Liver (tissue), 3 donors: Measurements from ENCODE around the gene P4HB.

Source experiments
- EGR1 ChIP-seq, 2 donors: IDR thresholded peaks; 2 replicates each; pipeline ENCODE4 v1.6.1; 2016 to 2018; ENCODE audit warnings: antibody characterized with exemption in 2 of 2, low read depth in 2 of 2
- GABPA ChIP-seq, 2 donors: IDR thresholded peaks in 1 of 2; conservative IDR thresholded peaks in 1 of 2; 2 replicates each; pipeline ENCODE4 v1.6.1; 2016; ENCODE audit warnings: antibody characterized with exemption in 2 of 2, mild to moderate bottlenecking in 1 of 2, moderate library complexity in 1 of 2
- JUND ChIP-seq, 2 donors: IDR thresholded peaks; 2 replicates each; pipeline ENCODE4 v1.6.1; 2016; ENCODE audit warnings: antibody characterized with exemption in 2 of 2
- RAD21 ChIP-seq, 2 donors: IDR thresholded peaks; 2 replicates each; pipeline ENCODE4 v1.6.1; 2016; ENCODE audit warnings: antibody characterized with exemption in 2 of 2, mild to moderate bottlenecking in 2 of 2
- SP1 ChIP-seq: IDR thresholded peaks from 2 replicates; pipeline ENCODE4 v1.6.1; 2018; ENCODE audit warnings: antibody characterized with exemption, mild to moderate bottlenecking
- TAF1 ChIP-seq: conservative IDR thresholded peaks from 2 replicates; pipeline ENCODE4 v1.6.1; 2016; ENCODE audit warnings: antibody characterized with exemption, mild to moderate bottlenecking
- ZBTB33 ChIP-seq: IDR thresholded peaks from 2 replicates; pipeline ENCODE4 v1.6.1; 2016; ENCODE audit warnings: antibody characterized with exemption
- TF ChIP-seq, protein P1 (sequence below): fragments of 150-350 bp; IDR thresholded peaks from 2 replicates; pipeline ENCODE4 v1.5.1; 2017; ENCODE audit warnings: improper control_type of control experiment, low read depth, low read length; ENCODE audit not compliant: missing input control
- TF ChIP-seq, protein P2 (sequence below): IDR thresholded peaks from 2 replicates; pipeline ENCODE4 v1.6.1; 2016; ENCODE audit warnings: antibody characterized with exemption, mild to moderate bottlenecking
- TF ChIP-seq, protein P3 (sequence below): IDR thresholded peaks from 2 replicates; pipeline ENCODE4 v1.6.1; 2016; ENCODE audit warnings: antibody characterized with exemption
- donor health status: healthy.
- donor health status: healthy.

DNA sequence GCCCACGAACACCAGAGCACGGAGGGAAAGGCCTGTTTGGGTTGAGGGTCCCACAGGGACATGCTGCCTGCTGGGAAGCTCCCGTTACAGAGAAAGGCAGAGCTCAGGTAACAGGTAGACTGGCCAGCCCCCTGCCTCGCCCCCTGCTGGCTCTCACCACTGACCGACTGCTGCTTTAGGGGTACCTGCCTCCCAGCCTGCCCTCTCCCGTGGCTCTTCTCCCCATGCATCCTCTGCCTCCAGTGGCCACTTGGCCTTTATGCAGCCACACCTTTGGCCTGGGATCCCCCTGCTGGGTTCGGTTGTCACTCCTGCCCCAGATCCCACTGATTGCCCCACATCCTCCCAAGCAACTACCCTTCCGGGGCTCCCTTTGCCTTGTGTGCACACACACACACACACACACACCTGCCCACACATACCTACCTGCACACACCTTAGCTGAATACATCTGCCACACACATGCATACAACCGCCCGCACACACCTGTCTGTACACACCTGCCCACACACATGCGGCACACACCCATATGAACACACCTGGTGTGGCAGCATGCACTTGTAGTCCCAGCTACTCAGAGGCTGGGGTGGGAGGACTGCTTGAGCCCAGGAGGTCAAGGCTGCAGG, 34.4 kb downstream of the P4HB start:
- TF ChIP-seq, protein P1, sequence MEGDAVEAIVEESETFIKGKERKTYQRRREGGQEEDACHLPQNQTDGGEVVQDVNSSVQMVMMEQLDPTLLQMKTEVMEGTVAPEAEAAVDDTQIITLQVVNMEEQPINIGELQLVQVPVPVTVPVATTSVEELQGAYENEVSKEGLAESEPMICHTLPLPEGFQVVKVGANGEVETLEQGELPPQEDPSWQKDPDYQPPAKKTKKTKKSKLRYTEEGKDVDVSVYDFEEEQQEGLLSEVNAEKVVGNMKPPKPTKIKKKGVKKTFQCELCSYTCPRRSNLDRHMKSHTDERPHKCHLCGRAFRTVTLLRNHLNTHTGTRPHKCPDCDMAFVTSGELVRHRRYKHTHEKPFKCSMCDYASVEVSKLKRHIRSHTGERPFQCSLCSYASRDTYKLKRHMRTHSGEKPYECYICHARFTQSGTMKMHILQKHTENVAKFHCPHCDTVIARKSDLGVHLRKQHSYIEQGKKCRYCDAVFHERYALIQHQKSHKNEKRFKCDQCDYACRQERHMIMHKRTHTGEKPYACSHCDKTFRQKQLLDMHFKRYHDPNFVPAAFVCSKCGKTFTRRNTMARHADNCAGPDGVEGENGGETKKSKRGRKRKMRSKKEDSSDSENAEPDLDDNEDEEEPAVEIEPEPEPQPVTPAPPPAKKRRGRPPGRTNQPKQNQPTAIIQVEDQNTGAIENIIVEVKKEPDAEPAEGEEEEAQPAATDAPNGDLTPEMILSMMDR, result no peak
- TF ChIP-seq, protein P2, sequence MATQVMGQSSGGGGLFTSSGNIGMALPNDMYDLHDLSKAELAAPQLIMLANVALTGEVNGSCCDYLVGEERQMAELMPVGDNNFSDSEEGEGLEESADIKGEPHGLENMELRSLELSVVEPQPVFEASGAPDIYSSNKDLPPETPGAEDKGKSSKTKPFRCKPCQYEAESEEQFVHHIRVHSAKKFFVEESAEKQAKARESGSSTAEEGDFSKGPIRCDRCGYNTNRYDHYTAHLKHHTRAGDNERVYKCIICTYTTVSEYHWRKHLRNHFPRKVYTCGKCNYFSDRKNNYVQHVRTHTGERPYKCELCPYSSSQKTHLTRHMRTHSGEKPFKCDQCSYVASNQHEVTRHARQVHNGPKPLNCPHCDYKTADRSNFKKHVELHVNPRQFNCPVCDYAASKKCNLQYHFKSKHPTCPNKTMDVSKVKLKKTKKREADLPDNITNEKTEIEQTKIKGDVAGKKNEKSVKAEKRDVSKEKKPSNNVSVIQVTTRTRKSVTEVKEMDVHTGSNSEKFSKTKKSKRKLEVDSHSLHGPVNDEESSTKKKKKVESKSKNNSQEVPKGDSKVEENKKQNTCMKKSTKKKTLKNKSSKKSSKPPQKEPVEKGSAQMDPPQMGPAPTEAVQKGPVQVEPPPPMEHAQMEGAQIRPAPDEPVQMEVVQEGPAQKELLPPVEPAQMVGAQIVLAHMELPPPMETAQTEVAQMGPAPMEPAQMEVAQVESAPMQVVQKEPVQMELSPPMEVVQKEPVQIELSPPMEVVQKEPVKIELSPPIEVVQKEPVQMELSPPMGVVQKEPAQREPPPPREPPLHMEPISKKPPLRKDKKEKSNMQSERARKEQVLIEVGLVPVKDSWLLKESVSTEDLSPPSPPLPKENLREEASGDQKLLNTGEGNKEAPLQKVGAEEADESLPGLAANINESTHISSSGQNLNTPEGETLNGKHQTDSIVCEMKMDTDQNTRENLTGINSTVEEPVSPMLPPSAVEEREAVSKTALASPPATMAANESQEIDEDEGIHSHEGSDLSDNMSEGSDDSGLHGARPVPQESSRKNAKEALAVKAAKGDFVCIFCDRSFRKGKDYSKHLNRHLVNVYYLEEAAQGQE, result no peak
- TF ChIP-seq ZBTB33 (no peak), SP1 (no peak), EGR1 (IDR thresholded peaks at IDR 0.05; ENCODE audit: low read depth in 2 of 2) (no peak), RAD21 (IDR thresholded peaks at IDR 0.05) (no peak), TAF1 (no peak), GABPA (IDR thresholded peaks at IDR 0.05 in 1 of 2, conservative IDR thresholded peaks at IDR 0.05 in 1 of 2) (no peak), JUND (IDR thresholded peaks at IDR 0.05) (no peak)
- TF ChIP-seq, protein P3, sequence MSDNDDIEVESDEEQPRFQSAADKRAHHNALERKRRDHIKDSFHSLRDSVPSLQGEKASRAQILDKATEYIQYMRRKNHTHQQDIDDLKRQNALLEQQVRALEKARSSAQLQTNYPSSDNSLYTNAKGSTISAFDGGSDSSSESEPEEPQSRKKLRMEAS, result no peak
